SK-N-SH (cell line): ENCODE results near the gene ALAS1. TPM values are rescaled to one million over a fixed set of nuclear protein-coding genes. Genes with fewer than 3 reads are reported as not detected.

Experiments used
- CTCF ChIA-PET: fragments of 300-600, 350-600 bp; formaldehyde crosslinking; extraction: SDS; loops from one replicate; lab custom pipeline; 2021; lab: Yijun Ruan, JAX
- POLR2A ChIA-PET: fragments of 350-600 bp; sonication (Branson Sonifier 250); formaldehyde crosslinking; extraction: SDS; loops from one replicate; lab custom pipeline; 2020; ENCODE audit warnings: antibody characterized with exemption, inconsistent platforms; lab: Yijun Ruan, JAX
- DNase-seq: peaks from one replicate; pipeline ENCODE4 v3.0.0; 2012
- H2AFZ ChIP-seq: fragments of 200-600 bp; sonication (generic); 2 replicates; pipeline ENCODE4 v1.8.1; 2016; ENCODE audit warnings: antibody characterized with exemption, mild to moderate bottlenecking, low read depth
- H3F3A ChIP-seq: fragments of 200-600 bp; sonication (generic); replicated peaks from 2 replicates; pipeline ENCODE3; 2016; ENCODE audit warnings: antibody characterized with exemption, mild to moderate bottlenecking; ENCODE audit not compliant: insufficient read depth
- H3K27ac ChIP-seq, 2 experiments: fragments of 200-500 bp in 1 of 2; fragments of 200-600 bp in 1 of 2; sonication (Bioruptor generic) in 1 of 2; sonication (generic), shearing (Covaris generic) in 1 of 2; 2 replicates each; pipeline versions ENCODE4 v1.5.1 to v1.6.1; 2014 to 2016; ENCODE audit warnings: low read depth in 2 of 2, inconsistent platforms in 1 of 2, low read length in 1 of 2, mild to moderate bottlenecking in 1 of 2, mixed read lengths in 1 of 2
- H3K27me3 ChIP-seq: fragments of 200-600 bp; sonication (generic), shearing (Covaris generic); 2 replicates; pipeline ENCODE4 v1.6.1; 2016; ENCODE audit warnings: mixed run types; ENCODE audit not compliant: insufficient read depth
- H3K36me3 ChIP-seq, 2 experiments: fragments of 200-500 bp in 1 of 2; fragments of 200-600 bp in 1 of 2; sonication (Bioruptor generic) in 1 of 2; sonication (generic) in 1 of 2; replicated peaks in 1 of 2; 2 replicates each; pipeline versions ENCODE3 to v1.5.1; 2014 to 2016; ENCODE audit warnings: low read length in 1 of 2, mild to moderate bottlenecking in 1 of 2; ENCODE audit not compliant: insufficient read depth in 2 of 2, control insufficient read depth in 1 of 2
- H3K4me1 ChIP-seq, 2 experiments: fragments of 200-500 bp in 1 of 2; fragments of 200-600 bp in 1 of 2; sonication (Bioruptor generic) in 1 of 2; sonication (generic), shearing (Covaris generic) in 1 of 2; 2 replicates each; pipeline versions ENCODE4 v1.5.1 to v1.6.1; 2014 to 2016; ENCODE audit warnings: low read depth in 1 of 2, low read length in 1 of 2, mixed run types in 1 of 2; ENCODE audit not compliant: insufficient read depth in 2 of 2, control insufficient read depth in 1 of 2
- H3K4me2 ChIP-seq: fragments of 200-600 bp; sonication (generic), shearing (Covaris generic); 2 replicates; pipeline ENCODE4 v1.6.1; 2017; ENCODE audit warnings: mixed run types
- H3K4me3 ChIP-seq, 2 experiments: fragments of 200-500 bp in 1 of 2; fragments of 200-600 bp in 1 of 2; sonication (Bioruptor generic) in 1 of 2; sonication (generic), shearing (Covaris generic) in 1 of 2; 2 replicates each; pipeline versions ENCODE4 v1.5.1 to v1.8.1; 2014 to 2016; ENCODE audit warnings: low read depth in 2 of 2, inconsistent platforms in 1 of 2, low read length in 1 of 2, mild to moderate bottlenecking in 1 of 2, mixed read lengths in 1 of 2, moderate library complexity in 1 of 2
- H3K79me2 ChIP-seq: fragments of 200-600 bp; sonication (generic); 2 replicates; pipeline ENCODE4 v1.8.1; 2017; ENCODE audit warnings: mild to moderate bottlenecking; ENCODE audit not compliant: insufficient read depth
- H3K9ac ChIP-seq: fragments of 200-600 bp; sonication (generic); 2 replicates; pipeline ENCODE4 v1.6.1; 2017; ENCODE audit warnings: mixed run types
- H3K9me2 ChIP-seq: fragments of 200-600 bp; sonication (generic); 2 replicates; pipeline ENCODE4 v1.6.1; 2017; ENCODE audit warnings: mixed run types
- H3K9me3 ChIP-seq: fragments of 200-600 bp; sonication (generic); 2 replicates; pipeline ENCODE4 v1.6.1; 2017; ENCODE audit warnings: mixed run types, mild to moderate bottlenecking, moderate library complexity
- H4K20me1 ChIP-seq: fragments of 200-600 bp; sonication (generic); 2 replicates; pipeline ENCODE4 v1.6.1; 2017; ENCODE audit warnings: mild to moderate bottlenecking, mixed run types; ENCODE audit not compliant: insufficient read depth
- FOXM1 ChIP-seq: IDR thresholded peaks from 2 replicates; pipeline ENCODE4 v1.4.0; 2012; ENCODE audit warnings: low read depth, mild to moderate bottlenecking
- JUND ChIP-seq: IDR thresholded peaks from 2 replicates; pipeline ENCODE4 v1.4.0; 2012
- MEF2A ChIP-seq: IDR thresholded peaks from 2 replicates; pipeline ENCODE4 v1.4.0; 2012; ENCODE audit warnings: low read depth, borderline replicate concordance
- RAD21 ChIP-seq: IDR thresholded peaks from 2 replicates; pipeline ENCODE4 v1.6.1; 2012; ENCODE audit warnings: mild to moderate bottlenecking, low read length
- RCOR1 ChIP-seq: fragments of 150-350 bp; IDR thresholded peaks from 2 replicates; pipeline ENCODE4 v1.6.1; 2017; ENCODE audit warnings: antibody characterized with exemption, low read length
- RFX5 ChIP-seq: IDR thresholded peaks from 2 replicates; pipeline ENCODE4 v1.6.1; 2012; ENCODE audit warnings: mild to moderate bottlenecking, improper control_type of control experiment, low read length
- RXRA ChIP-seq: IDR thresholded peaks from 2 replicates; pipeline ENCODE4 v1.4.0; 2012; ENCODE audit warnings: low read depth, mild to moderate bottlenecking, borderline replicate concordance
- SIN3A ChIP-seq: IDR thresholded peaks from 2 replicates; pipeline ENCODE4 v1.6.1; 2012; ENCODE audit warnings: low read depth, mild to moderate bottlenecking, low read length, moderate library complexity, borderline replicate concordance
- SMC3 ChIP-seq: IDR thresholded peaks from 2 replicates; pipeline ENCODE4 v1.6.1; 2012; ENCODE audit warnings: low read depth, low read length, improper control_type of control experiment
- TEAD4 ChIP-seq: IDR thresholded peaks from 2 replicates; pipeline ENCODE4 v1.4.0; 2012; ENCODE audit warnings: mild to moderate bottlenecking, borderline replicate concordance; ENCODE audit not compliant: insufficient read depth
- YY1 ChIP-seq: IDR thresholded peaks from 2 replicates; pipeline ENCODE4 v1.4.0; 2012; ENCODE audit warnings: low read depth, mild to moderate bottlenecking
- WGBS: methylation state at CpG from one replicate; pipeline ENCODE4 v1.1.6; 2017; ENCODE audit warnings: low lambda C conversion rate; 5-methylcytosine and 5-hydroxymethylcytosine counted together
- polyA plus RNA-seq, 3 experiments: library from polyadenylated mRNA; depleted of rRNA; stranded (reverse); fragments of >200 nt; gene quantifications; 2 replicates each; pipeline ENCODE4 v1.2.3, GENCODE V29; 2012
- TF ChIP-seq, protein P1 (sequence below): IDR thresholded peaks from 2 replicates; pipeline ENCODE4 v1.6.1; 2012; ENCODE audit warnings: mild to moderate bottlenecking, low read depth, low read length, moderate library complexity
- TF ChIP-seq, protein P2 (sequence below): IDR thresholded peaks from 2 replicates; pipeline ENCODE4 v1.4.0; 2012; ENCODE audit warnings: low read depth
- TF ChIP-seq, protein P3 (sequence below): fragments of 200-600 bp; sonication (generic); IDR thresholded peaks from 2 replicates; pipeline ENCODE4 v1.6.1; 2017; ENCODE audit warnings: antibody characterized with exemption, mild to moderate bottlenecking, moderate library complexity

The ALAS1 gene
- polyA plus RNA-seq, 1 of the 3 experiments (the other 2 are of a cell fraction), result 47.9 TPM

DNA sequence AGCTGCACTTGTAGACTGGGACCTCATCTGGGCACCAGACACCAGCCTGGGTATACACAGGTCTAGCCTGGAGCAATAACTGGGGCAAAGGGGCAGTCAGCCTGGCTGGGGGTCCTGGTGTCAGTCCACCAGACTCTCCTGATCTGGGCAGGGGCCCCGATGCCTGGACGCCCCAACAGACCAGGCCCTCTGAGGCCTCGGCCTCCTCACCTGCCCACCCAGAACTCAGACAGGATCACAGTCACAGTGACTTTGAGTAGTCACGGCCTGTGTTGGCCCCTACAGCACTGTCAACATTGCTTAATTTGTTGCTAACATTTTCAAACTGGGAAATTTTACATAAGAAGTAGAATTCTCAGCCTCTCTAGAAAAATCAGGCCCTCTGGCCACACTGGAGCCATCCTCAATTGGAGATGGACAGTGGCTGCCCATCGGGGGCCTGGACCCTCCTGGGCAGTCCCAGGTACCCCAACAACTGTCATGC lies 35.2 kb downstream of the ALAS1 start:
- H3K9ac ChIP-seq, result no peak overlapping the region
- H4K20me1 ChIP-seq, result peaks cover 23% of the 10 kb centered on the region
- H3K4me1 ChIP-seq, result peaks cover 8 to 30% of the 10 kb centered on the region in 2 experiments; a peak in 3 of 4 replicates
- ChIA-PET POLR2A (no interaction called here), CTCF (interaction anchor here (1.2 to 11.8 kb wide), 9 partner anchors 10 to 114 kb away, joined by 3 to 257 read pairs (median 5); partner anchors contain the start of genes TLR9 and WDR82)
- H3K9me3 ChIP-seq, result no peaks in the 10 kb centered on the region
- H3K9me2 ChIP-seq, result no peaks in the 10 kb centered on the region
- peaks cover 63% of the 10 kb centered on the region for H3K79me2 ChIP-seq
- peak overlapping the region in 1 of 2 experiments; percentile 51; a peak in 1 of 4 replicates for H3K27ac ChIP-seq
- H3K4me2 ChIP-seq, result no peak overlapping the region
- H3F3A ChIP-seq, result peaks cover 9% of the 10 kb centered on the region
- 92% methylated on average over 2 of the region's 5 CpGs for WGBS
- H3K27me3 ChIP-seq, result no peaks in the 10 kb centered on the region
- DNase-seq, result no peak
- TF ChIP-seq, protein P1, sequence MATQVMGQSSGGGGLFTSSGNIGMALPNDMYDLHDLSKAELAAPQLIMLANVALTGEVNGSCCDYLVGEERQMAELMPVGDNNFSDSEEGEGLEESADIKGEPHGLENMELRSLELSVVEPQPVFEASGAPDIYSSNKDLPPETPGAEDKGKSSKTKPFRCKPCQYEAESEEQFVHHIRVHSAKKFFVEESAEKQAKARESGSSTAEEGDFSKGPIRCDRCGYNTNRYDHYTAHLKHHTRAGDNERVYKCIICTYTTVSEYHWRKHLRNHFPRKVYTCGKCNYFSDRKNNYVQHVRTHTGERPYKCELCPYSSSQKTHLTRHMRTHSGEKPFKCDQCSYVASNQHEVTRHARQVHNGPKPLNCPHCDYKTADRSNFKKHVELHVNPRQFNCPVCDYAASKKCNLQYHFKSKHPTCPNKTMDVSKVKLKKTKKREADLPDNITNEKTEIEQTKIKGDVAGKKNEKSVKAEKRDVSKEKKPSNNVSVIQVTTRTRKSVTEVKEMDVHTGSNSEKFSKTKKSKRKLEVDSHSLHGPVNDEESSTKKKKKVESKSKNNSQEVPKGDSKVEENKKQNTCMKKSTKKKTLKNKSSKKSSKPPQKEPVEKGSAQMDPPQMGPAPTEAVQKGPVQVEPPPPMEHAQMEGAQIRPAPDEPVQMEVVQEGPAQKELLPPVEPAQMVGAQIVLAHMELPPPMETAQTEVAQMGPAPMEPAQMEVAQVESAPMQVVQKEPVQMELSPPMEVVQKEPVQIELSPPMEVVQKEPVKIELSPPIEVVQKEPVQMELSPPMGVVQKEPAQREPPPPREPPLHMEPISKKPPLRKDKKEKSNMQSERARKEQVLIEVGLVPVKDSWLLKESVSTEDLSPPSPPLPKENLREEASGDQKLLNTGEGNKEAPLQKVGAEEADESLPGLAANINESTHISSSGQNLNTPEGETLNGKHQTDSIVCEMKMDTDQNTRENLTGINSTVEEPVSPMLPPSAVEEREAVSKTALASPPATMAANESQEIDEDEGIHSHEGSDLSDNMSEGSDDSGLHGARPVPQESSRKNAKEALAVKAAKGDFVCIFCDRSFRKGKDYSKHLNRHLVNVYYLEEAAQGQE, result no peak
- TF ChIP-seq RXRA (no peak), FOXM1 (no peak), JUND (no peak), YY1 (no peak), RCOR1 (no peak)
- TF ChIP-seq, protein P2, sequence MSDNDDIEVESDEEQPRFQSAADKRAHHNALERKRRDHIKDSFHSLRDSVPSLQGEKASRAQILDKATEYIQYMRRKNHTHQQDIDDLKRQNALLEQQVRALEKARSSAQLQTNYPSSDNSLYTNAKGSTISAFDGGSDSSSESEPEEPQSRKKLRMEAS, result no peak
- TF ChIP-seq, protein P3, sequence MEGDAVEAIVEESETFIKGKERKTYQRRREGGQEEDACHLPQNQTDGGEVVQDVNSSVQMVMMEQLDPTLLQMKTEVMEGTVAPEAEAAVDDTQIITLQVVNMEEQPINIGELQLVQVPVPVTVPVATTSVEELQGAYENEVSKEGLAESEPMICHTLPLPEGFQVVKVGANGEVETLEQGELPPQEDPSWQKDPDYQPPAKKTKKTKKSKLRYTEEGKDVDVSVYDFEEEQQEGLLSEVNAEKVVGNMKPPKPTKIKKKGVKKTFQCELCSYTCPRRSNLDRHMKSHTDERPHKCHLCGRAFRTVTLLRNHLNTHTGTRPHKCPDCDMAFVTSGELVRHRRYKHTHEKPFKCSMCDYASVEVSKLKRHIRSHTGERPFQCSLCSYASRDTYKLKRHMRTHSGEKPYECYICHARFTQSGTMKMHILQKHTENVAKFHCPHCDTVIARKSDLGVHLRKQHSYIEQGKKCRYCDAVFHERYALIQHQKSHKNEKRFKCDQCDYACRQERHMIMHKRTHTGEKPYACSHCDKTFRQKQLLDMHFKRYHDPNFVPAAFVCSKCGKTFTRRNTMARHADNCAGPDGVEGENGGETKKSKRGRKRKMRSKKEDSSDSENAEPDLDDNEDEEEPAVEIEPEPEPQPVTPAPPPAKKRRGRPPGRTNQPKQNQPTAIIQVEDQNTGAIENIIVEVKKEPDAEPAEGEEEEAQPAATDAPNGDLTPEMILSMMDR, result no peak
- H3K36me3 ChIP-seq, result peaks cover 16 to 42% of the 10 kb centered on the region in 2 experiments
- no peak overlapping the region for H2AFZ ChIP-seq
- H3K4me3 ChIP-seq, result no peak overlapping the region

GRCh38 chr3:52233968-52234367 lies 36.0 kb downstream of the ALAS1 start:
- Histone ChIP-seq H3K9me3 (no peaks in the 10 kb centered on the region), H3K79me2 (peaks cover 72% of the 10 kb centered on the region), H3K4me1 (peaks cover 8 to 34% of the 10 kb centered on the region in 2 experiments; a peak in 3 of 4 replicates), H3K9ac (no peak overlapping the region), H3K4me2 (no peak overlapping the region), H4K20me1 (peaks cover 23% of the 10 kb centered on the region), H3K9me2 (no peaks in the 10 kb centered on the region), H3K27ac (no peak overlapping the region; a peak in 1 of 4 replicates), H3K36me3 (peaks cover 16 to 35% of the 10 kb centered on the region in 2 experiments), H3K4me3 (no peak overlapping the region), H3F3A (peaks cover 10% of the 10 kb centered on the region), H2AFZ (no peak overlapping the region), H3K27me3 (no peaks in the 10 kb centered on the region)
- WGBS, result 100% methylated on average over 3 of the region's 3 CpGs
- POLR2A ChIA-PET, result interaction anchor here (1.1 kb wide), 1 partner anchor 46 kb away, joined by 4 read pairs; no protein-coding TSS in a partner anchor
- CTCF ChIA-PET, result interaction anchor here (0.9 to 11.8 kb wide), 6 partner anchors 14 to 230 kb away, joined by 3 to 257 read pairs (median 10); partner anchors contain the start of genes TLR9 and WDR82
- no peak for DNase-seq
- TF ChIP-seq SMC3 (no peak), SIN3A (no peak), RFX5 (no peak), RAD21 (no peak), FOXM1 (no peak), MEF2A (no peak), TEAD4 (no peak)
- TF ChIP-seq, protein P1, result no peak
- TF ChIP-seq, protein P3, result no peak
